Vagina (tissue), 2 donors: ENCODE data around the gene ERG28. TPM values are rescaled to one million over a fixed set of nuclear protein-coding genes. Genes with fewer than 3 reads are reported as not detected.
"Not testable (repeated sequence)": the region's sequence is repeated elsewhere in the genome, so short reads cannot be mapped to it uniquely, and the experiment has no call there.

Experiments used
- DNase-seq, 2 donors: peaks; one replicate each; pipeline ENCODE4 v3.0.0-alpha.2; 2017; ENCODE audit errors: extremely low spot score in 2 of 2
- H3K27ac ChIP-seq: fragments of 200-600 bp; sonication (generic); one replicate; pipeline ENCODE4 v1.5.1; 2019
- H3K27me3 ChIP-seq: fragments of 200-600 bp; sonication (generic); one replicate; pipeline ENCODE4 v1.5.1; 2019
- H3K36me3 ChIP-seq, 2 donors: fragments of 200-600 bp; sonication (generic); one replicate each; pipeline ENCODE4 v1.5.1; 2017 to 2019
- H3K4me1 ChIP-seq: fragments of 200-600 bp; sonication (generic); one replicate; pipeline ENCODE4 v1.5.1; 2019
- H3K4me3 ChIP-seq, 2 donors: fragments of 200-600 bp; sonication (generic); 1 replicate in 1 of 2; 2 replicates in 1 of 2; pipeline ENCODE4 v1.5.1; 2016 to 2019
- H3K9me3 ChIP-seq: fragments of 200-600 bp; sonication (generic); one replicate; pipeline ENCODE4 v1.5.1; 2019
- POLR2A ChIP-seq, 2 donors: fragments of 450-650 bp; IDR thresholded peaks; one replicate each; pipeline ENCODE4 v1.6.1; 2017; ENCODE audit warnings: antibody characterized with exemption in 2 of 2, mild to moderate bottlenecking in 2 of 2, moderate library complexity in 2 of 2
- POLR2AphosphoS5 ChIP-seq, 2 donors: sonication (generic); formaldehyde crosslinking; IDR thresholded peaks; one replicate each; pipeline ENCODE4 v1.9.0; 2017; ENCODE audit warnings: antibody characterized with exemption in 2 of 2, mild to moderate bottlenecking in 2 of 2, low read depth in 1 of 2; ENCODE audit not compliant: insufficient read depth in 1 of 2
- intact Hi-C: fragments of 100-400 bp; cut with DNase I; formaldehyde crosslinking; loops from one replicate; pipeline ENCODE4 v1.15.1; 2023
- total RNA-seq: library from RNA; depleted of rRNA; stranded (reverse); fragments of >200 nt; gene quantifications from one replicate; pipeline ENCODE4 v1.2.3, GENCODE V29; 2016
- TF ChIP-seq, protein P1 (sequence below), 3 experiments: fragments of 450-650 bp in 2 of 3; fragments of 200-600 bp in 1 of 3; sonication (generic) in 1 of 3; IDR thresholded peaks; one replicate each; pipeline ENCODE4 v1.5.1; 2017 to 2019; ENCODE audit warnings: antibody characterized with exemption in 3 of 3, mild to moderate bottlenecking in 2 of 3, moderate library complexity in 2 of 3

ERG28 gene
- total RNA-seq, 1 donor from 2014 or later, result 9.6 TPM

DNA sequence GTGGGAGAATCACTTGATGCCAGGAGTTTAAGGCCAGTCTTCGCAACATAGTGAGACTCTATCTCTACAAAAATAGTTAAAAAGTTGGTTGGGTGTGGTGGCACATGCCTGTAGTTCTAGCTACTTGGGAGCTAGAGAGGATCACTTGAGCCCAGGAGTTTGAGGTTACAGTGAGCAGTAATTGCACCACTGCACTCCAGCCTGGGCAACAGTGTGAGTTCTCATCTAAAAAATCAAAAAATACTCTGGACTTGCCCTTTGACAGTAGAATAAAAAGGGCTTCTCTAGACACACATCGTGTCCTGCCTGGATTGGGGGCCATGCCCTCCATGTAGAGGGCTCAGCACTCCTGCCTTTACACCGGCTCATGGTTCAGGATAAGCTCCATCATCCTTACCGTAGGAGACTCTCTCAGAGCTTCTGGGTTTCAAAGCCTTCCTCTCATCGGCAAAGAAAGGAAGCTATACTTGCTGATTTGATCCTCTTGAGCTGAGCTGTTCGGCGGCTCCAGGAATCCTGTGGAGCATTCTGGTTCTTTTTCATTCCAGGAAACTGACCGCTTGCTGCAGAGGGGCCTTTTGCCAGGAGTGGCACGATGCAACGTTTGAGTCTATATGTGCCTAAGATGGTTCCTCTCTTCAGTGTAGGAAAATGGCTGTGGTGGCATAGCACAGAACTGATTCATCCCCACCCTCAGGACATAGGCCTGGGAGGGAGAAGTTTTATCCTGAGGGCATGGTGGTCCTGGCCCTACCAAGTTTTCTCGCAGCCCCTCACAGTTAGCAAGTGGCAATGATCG, 52.6 kb downstream of the ERG28 start:
- Histone ChIP-seq H3K27me3 (no peaks in the 10 kb centered on the region), H3K36me3 (no peaks in the 10 kb centered on the region), H3K9me3 (no peaks in the 10 kb centered on the region), H3K27ac (no peak overlapping the region), H3K4me3 (no peak overlapping the region), H3K4me1 (peaks cover 16% of the 10 kb centered on the region)
- intact Hi-C loops, result no loop called here
- TF ChIP-seq, protein P1, sequence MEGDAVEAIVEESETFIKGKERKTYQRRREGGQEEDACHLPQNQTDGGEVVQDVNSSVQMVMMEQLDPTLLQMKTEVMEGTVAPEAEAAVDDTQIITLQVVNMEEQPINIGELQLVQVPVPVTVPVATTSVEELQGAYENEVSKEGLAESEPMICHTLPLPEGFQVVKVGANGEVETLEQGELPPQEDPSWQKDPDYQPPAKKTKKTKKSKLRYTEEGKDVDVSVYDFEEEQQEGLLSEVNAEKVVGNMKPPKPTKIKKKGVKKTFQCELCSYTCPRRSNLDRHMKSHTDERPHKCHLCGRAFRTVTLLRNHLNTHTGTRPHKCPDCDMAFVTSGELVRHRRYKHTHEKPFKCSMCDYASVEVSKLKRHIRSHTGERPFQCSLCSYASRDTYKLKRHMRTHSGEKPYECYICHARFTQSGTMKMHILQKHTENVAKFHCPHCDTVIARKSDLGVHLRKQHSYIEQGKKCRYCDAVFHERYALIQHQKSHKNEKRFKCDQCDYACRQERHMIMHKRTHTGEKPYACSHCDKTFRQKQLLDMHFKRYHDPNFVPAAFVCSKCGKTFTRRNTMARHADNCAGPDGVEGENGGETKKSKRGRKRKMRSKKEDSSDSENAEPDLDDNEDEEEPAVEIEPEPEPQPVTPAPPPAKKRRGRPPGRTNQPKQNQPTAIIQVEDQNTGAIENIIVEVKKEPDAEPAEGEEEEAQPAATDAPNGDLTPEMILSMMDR (IDR thresholded peaks at IDR 0.05), result no peak
- no peak for TF ChIP-seq POLR2AphosphoS5 (IDR thresholded peaks at IDR 0.05; ENCODE audit: insufficient read depth in 1 of 2, low read depth in 1 of 2)
- TF ChIP-seq POLR2A (IDR thresholded peaks at IDR 0.05), result no peak
- no peak for DNase-seq

DNA sequence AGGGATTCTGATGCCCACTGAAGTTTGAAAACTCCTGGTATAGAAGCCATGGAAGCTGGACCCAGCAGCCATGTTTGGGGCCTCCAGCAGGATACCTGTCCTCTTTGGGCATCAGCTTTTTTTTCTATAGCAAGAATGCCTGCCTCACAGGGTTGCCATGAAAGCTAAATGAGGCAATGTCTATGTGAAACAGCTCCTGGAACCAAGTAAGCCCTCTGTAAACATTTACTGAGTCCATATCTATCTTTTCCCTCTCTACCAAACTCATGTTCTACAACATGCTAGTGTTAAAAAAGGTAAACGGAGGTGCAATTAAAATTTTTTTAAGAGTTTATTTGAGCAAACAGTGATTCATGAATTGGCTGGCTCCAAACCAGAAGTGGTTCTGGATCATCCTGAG, 53.6 kb downstream of the ERG28 start:
- Histone ChIP-seq H3K4me3 (no peak overlapping the region), H3K27ac (no peak overlapping the region), H3K9me3 (no peaks in the 10 kb centered on the region), H3K27me3 (no peaks in the 10 kb centered on the region), H3K4me1 (peaks cover 16% of the 10 kb centered on the region), H3K36me3 (no peaks in the 10 kb centered on the region)
- no peak for TF ChIP-seq POLR2A (IDR thresholded peaks at IDR 0.05)
- DNase-seq, result no peak
- intact Hi-C loops, result no loop called here

DNA sequence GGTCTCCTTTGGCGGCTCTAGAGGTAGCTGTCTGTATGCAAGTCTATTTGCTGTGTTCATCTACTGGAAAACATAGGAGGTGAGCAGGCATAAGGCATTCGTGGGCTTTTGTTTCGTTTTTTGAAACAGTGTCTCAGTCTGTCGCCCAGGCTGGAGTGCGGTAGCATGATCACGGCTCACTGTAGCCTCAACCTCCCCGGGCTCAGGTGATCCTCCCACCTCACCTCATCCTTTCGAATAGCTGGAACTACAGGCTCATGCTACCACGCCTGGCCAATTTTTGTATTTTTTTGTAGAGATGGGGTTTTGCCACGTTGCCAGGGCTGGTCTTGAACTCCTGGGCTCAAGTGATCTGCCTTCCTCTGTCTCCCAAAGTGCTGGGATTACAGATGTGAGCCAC, 54.8 kb downstream of the ERG28 start:
- intact Hi-C loops, result no loop called here

DNA sequence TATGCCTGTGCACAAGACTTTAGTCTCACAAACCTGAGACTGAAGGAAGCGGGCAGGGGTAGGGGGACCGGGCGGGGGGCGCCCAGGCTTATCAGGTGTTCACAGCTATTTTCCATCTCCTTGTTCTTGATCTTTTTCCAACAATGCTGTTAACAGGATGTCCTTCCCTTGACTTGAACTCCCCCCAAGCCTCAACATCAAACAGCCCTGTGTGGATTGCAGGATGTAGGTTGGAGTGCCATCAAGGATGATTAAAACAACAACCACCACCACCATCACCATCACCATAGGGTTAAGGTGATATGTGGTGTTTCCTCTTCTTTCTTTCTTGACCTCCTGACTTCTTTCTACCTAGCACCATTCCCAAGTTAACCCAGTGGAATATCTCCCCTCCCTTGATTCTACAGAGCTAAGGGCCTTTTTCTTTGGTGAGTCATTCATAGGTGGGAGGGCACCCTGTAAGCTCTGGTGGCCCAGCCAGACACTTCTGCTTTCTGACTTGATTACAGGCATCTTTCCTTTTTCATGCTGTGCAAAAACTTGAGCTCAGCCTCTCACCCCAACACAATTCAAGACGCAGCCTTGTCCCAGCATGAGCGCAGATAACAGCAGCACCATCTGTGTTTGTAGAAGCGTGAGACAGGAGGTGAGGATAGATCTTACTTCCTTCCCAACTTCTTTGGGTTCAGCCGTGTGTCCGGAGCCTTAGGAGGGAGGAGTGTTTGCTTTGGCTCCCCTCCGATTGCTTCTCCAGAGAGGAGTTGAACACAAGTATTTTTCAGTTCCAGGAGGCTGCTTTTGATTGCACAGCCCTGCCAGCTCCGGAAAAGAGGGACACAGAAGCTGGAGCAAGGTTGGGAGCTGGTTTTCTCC, 55.5 kb downstream of the ERG28 start:
- intact Hi-C loops, result no loop called here
- no peak for DNase-seq
- Histone ChIP-seq H3K36me3 (no peaks in the 10 kb centered on the region), H3K27ac (no peak overlapping the region), H3K9me3 (no peaks in the 10 kb centered on the region), H3K4me1 (peaks cover 11% of the 10 kb centered on the region), H3K27me3 (no peaks in the 10 kb centered on the region), H3K4me3 (no peak overlapping the region)
- TF ChIP-seq POLR2AphosphoS5 (IDR thresholded peaks at IDR 0.05; ENCODE audit: insufficient read depth in 1 of 2, low read depth in 1 of 2), result no peak
- TF ChIP-seq POLR2A (IDR thresholded peaks at IDR 0.05), result no peak
- TF ChIP-seq, protein P1 (IDR thresholded peaks at IDR 0.05), result no peak

More for the DNA sequence above, 54.8 kb downstream of the ERG28 start:
- no peaks in the 10 kb centered on the region for H3K36me3 ChIP-seq
- DNase-seq, result no peak
- H3K27me3 ChIP-seq, result no peaks in the 10 kb centered on the region
- no peak overlapping the region for H3K27ac ChIP-seq
- no peaks in the 10 kb centered on the region for H3K9me3 ChIP-seq
- TF ChIP-seq POLR2AphosphoS5 (IDR thresholded peaks at IDR 0.05; ENCODE audit: insufficient read depth in 1 of 2, low read depth in 1 of 2) (no peak), POLR2A (IDR thresholded peaks at IDR 0.05) (no peak)
- TF ChIP-seq, protein P1 (IDR thresholded peaks at IDR 0.05), result no peak
- no peak overlapping the region for H3K4me3 ChIP-seq
- H3K4me1 ChIP-seq, result peaks cover 16% of the 10 kb centered on the region

DNA sequence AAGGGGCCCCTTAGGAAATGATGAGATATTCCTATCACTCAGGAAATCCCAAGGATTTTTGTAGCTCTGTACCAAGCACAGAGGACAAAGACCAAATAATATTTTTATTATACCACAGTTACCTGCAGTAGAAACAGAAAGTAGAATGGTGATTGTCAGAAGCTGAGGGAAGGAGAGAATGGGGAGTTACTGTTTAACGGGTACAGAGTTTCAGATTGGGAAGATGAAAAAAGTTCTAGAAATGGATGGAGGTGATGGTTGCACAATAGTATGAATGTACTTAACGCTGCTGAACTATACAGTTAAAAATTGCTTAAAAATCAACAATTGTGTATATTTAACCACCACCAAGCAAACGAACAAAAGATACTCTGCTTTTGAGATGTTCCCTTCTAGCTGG, 58.2 kb downstream of the ERG28 start:
- Histone ChIP-seq H3K36me3 (no peaks in the 10 kb centered on the region), H3K27ac (no peak overlapping the region), H3K27me3 (no peaks in the 10 kb centered on the region), H3K4me3 (no peak overlapping the region), H3K4me1 (peaks cover 6% of the 10 kb centered on the region), H3K9me3 (no peaks in the 10 kb centered on the region)
- TF ChIP-seq POLR2AphosphoS5 (IDR thresholded peaks at IDR 0.05; ENCODE audit: insufficient read depth in 1 of 2, low read depth in 1 of 2) (no peak), POLR2A (IDR thresholded peaks at IDR 0.05) (no peak)
- TF ChIP-seq, protein P1 (IDR thresholded peaks at IDR 0.05), result no peak
- intact Hi-C loops, result no loop called here
- no peak for DNase-seq

DNA sequence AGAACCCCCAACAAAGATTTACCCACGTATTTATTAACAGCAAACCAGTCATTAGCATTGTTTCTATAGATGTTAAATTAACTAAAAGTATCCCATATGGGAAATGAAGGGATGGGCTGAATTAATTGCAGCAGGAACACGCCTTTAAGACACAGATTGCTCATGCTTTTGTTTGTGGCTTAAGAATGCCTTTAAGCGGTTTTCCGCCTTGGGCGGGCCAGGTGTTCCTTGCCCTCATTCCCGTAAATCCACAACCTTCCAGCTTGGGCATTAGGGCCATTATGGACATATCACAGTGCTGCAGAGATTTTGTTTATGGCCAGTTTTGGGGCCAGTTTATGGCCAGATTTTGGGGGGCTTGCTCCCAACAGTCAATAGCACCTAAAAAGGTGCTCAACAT, 59.6 kb downstream of the ERG28 start:
- H3K36me3 ChIP-seq, H3K9me3 ChIP-seq, DNase-seq, H3K4me3 ChIP-seq, intact Hi-C loops, H3K27me3 ChIP-seq, H3K4me1 ChIP-seq, H3K27ac ChIP-seq: not testable (repeated sequence)

DNA sequence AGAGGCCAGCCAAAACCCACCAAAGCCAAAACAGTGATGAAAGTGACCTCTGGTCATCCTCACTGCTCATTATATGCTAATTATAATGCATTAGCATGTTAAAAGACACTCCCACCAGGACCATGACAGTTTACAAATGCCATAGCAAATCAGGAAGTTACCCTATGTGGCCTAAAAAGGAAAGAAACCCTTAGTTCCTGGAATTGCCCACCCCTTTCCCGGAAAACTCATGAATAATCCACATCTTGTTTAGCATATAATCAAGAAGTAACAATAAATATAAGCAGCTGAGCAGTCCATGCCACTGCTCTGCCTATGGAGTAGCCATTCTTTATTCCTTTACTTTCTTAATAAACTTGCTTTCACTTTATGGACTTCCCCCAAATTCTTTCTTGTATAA, 60.6 kb downstream of the ERG28 start:
- DNase-seq, H3K4me3 ChIP-seq, intact Hi-C loops, H3K4me1 ChIP-seq, H3K9me3 ChIP-seq, H3K27ac ChIP-seq, H3K36me3 ChIP-seq, H3K27me3 ChIP-seq: not testable (repeated sequence)
